Keratinocyte (primary cell): ENCODE data around the gene KCNC3. TPM values are rescaled to one million over a fixed set of nuclear protein-coding genes. Genes with fewer than 3 reads are reported as not detected.

Source experiments
- DNase-seq: peaks from one replicate; pipeline ENCODE4 v3.0.0-alpha.2; 2011; ENCODE audit warnings: low read depth, missing footprints, low spot score
- FAIRE-seq: peaks from 2 replicates; lab custom pipeline; 2011; peaks lifted over from hg19 to GRCh38; lab: Jason Lieb, UNC
- H2AFZ ChIP-seq: 2 replicates; pipeline ENCODE4 v1.6.0; 2012; ENCODE audit warnings: low read length, control low read depth, inconsistent platforms; ENCODE audit not compliant: control insufficient read depth
- H3K27ac ChIP-seq: 2 replicates; pipeline ENCODE4 v1.5.1; 2011; ENCODE audit warnings: low read length; ENCODE audit not compliant: control insufficient read depth, insufficient read depth
- H3K27me3 ChIP-seq: 3 replicates; pipeline ENCODE4 v1.6.0; 2011; ENCODE audit warnings: low read length; ENCODE audit not compliant: control insufficient read depth, insufficient read depth; ENCODE audit errors: extremely low read depth
- H3K36me3 ChIP-seq, 2 experiments: 2 replicates in 1 of 2; 3 replicates in 1 of 2; pipeline ENCODE4 v1.5.1; 2011; ENCODE audit warnings: low read length in 2 of 2, mild to moderate bottlenecking in 1 of 2; ENCODE audit not compliant: control insufficient read depth in 2 of 2, insufficient read depth in 2 of 2; ENCODE audit errors: extremely low read depth in 1 of 2
- H3K4me1 ChIP-seq: 3 replicates; pipeline ENCODE4 v1.5.1; 2011; ENCODE audit warnings: low read length; ENCODE audit not compliant: control insufficient read depth, insufficient read depth; ENCODE audit errors: extremely low read depth
- H3K4me2 ChIP-seq: 3 replicates; pipeline ENCODE4 v1.6.0; 2011; ENCODE audit warnings: low read depth, low read length; ENCODE audit not compliant: control insufficient read depth, insufficient read depth; ENCODE audit errors: extremely low read depth
- H3K4me3 ChIP-seq, 3 experiments: fragments of 200-600 bp in 1 of 3; sonication (generic) in 1 of 3; 2 replicates in 2 of 3; 3 replicates in 1 of 3; pipeline ENCODE4 v1.5.1; 2011 to 2016; ENCODE audit warnings: low read length in 3 of 3, mild to moderate bottlenecking in 3 of 3, control low read depth in 2 of 3, inconsistent platforms in 1 of 3, low read depth in 1 of 3, mixed read lengths in 1 of 3, mixed run types in 1 of 3, moderate library complexity in 1 of 3; ENCODE audit not compliant: control insufficient read depth in 2 of 3, insufficient read depth in 2 of 3; ENCODE audit errors: extremely low read depth in 1 of 3
- H3K79me2 ChIP-seq: 2 replicates; pipeline ENCODE4 v1.6.0; 2012; ENCODE audit warnings: low read length; ENCODE audit not compliant: control insufficient read depth, insufficient read depth
- H3K9ac ChIP-seq: 3 replicates; pipeline ENCODE4 v1.6.0; 2011; ENCODE audit warnings: low read length; ENCODE audit not compliant: control insufficient read depth, insufficient read depth; ENCODE audit errors: extremely low read depth
- H3K9me1 ChIP-seq: 3 replicates; pipeline ENCODE4 v1.6.0; 2011; ENCODE audit warnings: low read length; ENCODE audit not compliant: control insufficient read depth, insufficient read depth; ENCODE audit errors: extremely low read depth
- H3K9me3 ChIP-seq: 2 replicates; pipeline ENCODE4 v1.5.1; 2012; ENCODE audit warnings: low read depth, low read length; ENCODE audit not compliant: control insufficient read depth
- H4K20me1 ChIP-seq: 3 replicates; pipeline ENCODE4 v1.6.0; 2011; ENCODE audit warnings: low read length; ENCODE audit not compliant: control insufficient read depth, insufficient read depth; ENCODE audit errors: extremely low read depth
- EZH2 ChIP-seq: IDR thresholded peaks from one replicate; pipeline ENCODE4 v1.6.1; 2012; ENCODE audit warnings: inconsistent platforms, mild to moderate bottlenecking, low read length, moderate library complexity
- dilution Hi-C: fragments of 300-500 bp; cut with MboI; formaldehyde crosslinking; loops from one replicate; pipeline ENCODE4 v1.7.0; 2020; ENCODE audit warnings: low sequenced_read_pairs; ENCODE audit not compliant: extremely low pct_ligation_motif_present
- polyA plus RNA-seq, 5 experiments: library from polyadenylated mRNA; depleted of rRNA in 3 of 5; stranded (reverse) in 3 of 5; stranded (forward) in 1 of 5; unstranded in 1 of 5; fragments of >200 nt; gene quantifications; 1 replicate in 1 of 5; 2 replicates in 3 of 5; 3 replicates in 1 of 5; pipeline versions ENCODE4 v1.2.1 to v1.2.3, GENCODE V29; 2011 to 2012; ENCODE audit warnings: missing spikeins in 2 of 5, low read depth in 1 of 5, low replicate concordance in 1 of 5
- TF ChIP-seq, protein P1 (sequence below), 3 experiments: IDR thresholded peaks in 1 of 3; conservative IDR thresholded peaks in 1 of 3; optimal IDR thresholded peaks in 1 of 3; 2 replicates in 2 of 3; 3 replicates in 1 of 3; pipeline versions ENCODE3 to v1.5.1; 2011; ENCODE audit warnings: low read length in 3 of 3, mild to moderate bottlenecking in 3 of 3, moderate library complexity in 2 of 3, control low read depth in 1 of 3, inconsistent platforms in 1 of 3; ENCODE audit not compliant: insufficient read depth in 2 of 3; ENCODE audit errors: extremely low read depth in 1 of 3

Gene KCNC3
- polyA plus RNA-seq, 1 donor (not counting 4 experiments of a cell fraction or from before 2014, with no cell fraction given), result 0.01 TPM

DNA sequence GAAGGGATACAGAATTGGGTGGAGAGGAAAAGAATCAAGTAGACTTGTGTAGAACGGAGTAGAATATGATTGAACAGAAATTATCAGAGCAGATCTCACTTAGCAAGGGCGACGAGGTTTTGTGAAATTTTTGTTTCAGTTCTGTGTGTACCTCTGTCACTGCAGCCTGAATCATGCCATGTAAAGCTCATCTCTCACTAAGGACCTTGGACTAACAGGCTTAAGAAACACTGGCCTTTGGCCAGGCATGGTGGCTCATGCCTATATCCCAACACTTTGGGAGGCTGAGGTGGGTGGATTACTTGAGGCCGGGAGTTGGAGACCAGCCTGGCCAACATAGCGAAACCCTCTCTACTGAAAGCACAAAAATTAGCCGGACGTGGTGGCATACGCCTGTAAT is 63.1 kb downstream of the KCNC3 start:
- Histone ChIP-seq H3K27ac (no peak overlapping the region), H3K36me3 (no peaks in the 10 kb centered on the region), H2AFZ (no peak overlapping the region), H3K4me2 (no peak overlapping the region), H3K27me3 (no peaks in the 10 kb centered on the region), H4K20me1 (no peaks in the 10 kb centered on the region), H3K79me2 (no peaks in the 10 kb centered on the region), H3K9me1 (no peaks in the 10 kb centered on the region), H3K9ac (no peak overlapping the region), H3K4me3 (no peak overlapping the region), H3K9me3 (no peaks in the 10 kb centered on the region), H3K4me1 (no peaks in the 10 kb centered on the region)
- FAIRE-seq (no peak), DNase-seq (no peak)
- TF ChIP-seq EZH2, result no peak
- TF ChIP-seq, protein P1, sequence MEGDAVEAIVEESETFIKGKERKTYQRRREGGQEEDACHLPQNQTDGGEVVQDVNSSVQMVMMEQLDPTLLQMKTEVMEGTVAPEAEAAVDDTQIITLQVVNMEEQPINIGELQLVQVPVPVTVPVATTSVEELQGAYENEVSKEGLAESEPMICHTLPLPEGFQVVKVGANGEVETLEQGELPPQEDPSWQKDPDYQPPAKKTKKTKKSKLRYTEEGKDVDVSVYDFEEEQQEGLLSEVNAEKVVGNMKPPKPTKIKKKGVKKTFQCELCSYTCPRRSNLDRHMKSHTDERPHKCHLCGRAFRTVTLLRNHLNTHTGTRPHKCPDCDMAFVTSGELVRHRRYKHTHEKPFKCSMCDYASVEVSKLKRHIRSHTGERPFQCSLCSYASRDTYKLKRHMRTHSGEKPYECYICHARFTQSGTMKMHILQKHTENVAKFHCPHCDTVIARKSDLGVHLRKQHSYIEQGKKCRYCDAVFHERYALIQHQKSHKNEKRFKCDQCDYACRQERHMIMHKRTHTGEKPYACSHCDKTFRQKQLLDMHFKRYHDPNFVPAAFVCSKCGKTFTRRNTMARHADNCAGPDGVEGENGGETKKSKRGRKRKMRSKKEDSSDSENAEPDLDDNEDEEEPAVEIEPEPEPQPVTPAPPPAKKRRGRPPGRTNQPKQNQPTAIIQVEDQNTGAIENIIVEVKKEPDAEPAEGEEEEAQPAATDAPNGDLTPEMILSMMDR (optimal IDR thresholded peaks at IDR 0.05 in 1 of 3, IDR thresholded peaks at IDR 0.05 in 1 of 3, conservative IDR thresholded peaks at IDR 0.05 in 1 of 3; ENCODE audit: extremely low read depth in 1 of 3, insufficient read depth in 2 of 3, low read length in 3 of 3), result no peak
- dilution Hi-C loops, result no loop called here

- dilution Hi-C loops, result no loop called here
- H3K4me3 ChIP-seq, result no peak overlapping the region
- no peaks in the 10 kb centered on the region for H3K36me3 ChIP-seq
- H3K9ac ChIP-seq, result no peak overlapping the region
- no peaks in the 10 kb centered on the region for H4K20me1 ChIP-seq
- no peaks in the 10 kb centered on the region for H3K79me2 ChIP-seq
- H2AFZ ChIP-seq, result no peak overlapping the region
- FAIRE-seq (no peak), DNase-seq (no peak)
- no peak overlapping the region for H3K27ac ChIP-seq
- H3K9me3 ChIP-seq, result peaks cover 5% of the 10 kb centered on the region
- no peaks in the 10 kb centered on the region for H3K27me3 ChIP-seq
- no peak overlapping the region for H3K4me2 ChIP-seq
- no peaks in the 10 kb centered on the region for H3K9me1 ChIP-seq
- TF ChIP-seq EZH2, result no peak
- TF ChIP-seq, protein P1 (optimal IDR thresholded peaks at IDR 0.05 in 1 of 3, IDR thresholded peaks at IDR 0.05 in 1 of 3, conservative IDR thresholded peaks at IDR 0.05 in 1 of 3; ENCODE audit: extremely low read depth in 1 of 3, insufficient read depth in 2 of 3, low read length in 3 of 3), result no peak
- H3K4me1 ChIP-seq, result no peaks in the 10 kb centered on the region
These were observed 64.5 kb downstream of the KCNC3 start for GRCh38 chr19:50264483-50265186.
